Measurements from ENCODE around the gene ICA1. TPM values are rescaled to one million over a fixed set of nuclear protein-coding genes. Genes with fewer than 3 reads are reported as not detected.

ICA1 gene
- total and polyA plus RNA-seq, 4 experiments from 2014 or later: 1.2 to 7.4 (median 2.4) TPM

GRCh38 chr7:8161364-8161828, 100.6 kb downstream of the ICA1 start:
- no peaks in the 10 kb centered on the region for H3K36me3 ChIP-seq (ENCODE audit: insufficient read depth, low read length)
- H3K4me1 Mint-ChIP-seq: peaks cover 0 to 2% (median under 1%) of the 10 kb centered on the region in 4 donors
- no peak for DNase-seq
- H3K27ac ChIP-seq (ENCODE audit: low read depth, low read length): no peak overlapping the region
- no peaks in the 10 kb centered on the region for H3K27me3 ChIP-seq (ENCODE audit: insufficient read depth, low read length)
- no peaks in the 10 kb centered on the region for H3K36me3 Mint-ChIP-seq
- no peak overlapping the region for H3K27ac Mint-ChIP-seq
- H3K4me1 ChIP-seq (ENCODE audit: insufficient read depth, low read length): no peaks in the 10 kb centered on the region
- H3K4me3 ChIP-seq (ENCODE audit: low read length in 2 of 2): no peak overlapping the region
- H3K9me3 ChIP-seq (ENCODE audit: control insufficient read depth in 1 of 2, low read length in 2 of 2): no peaks in the 10 kb centered on the region
- POLR2A ChIA-PET (ENCODE audit: partially characterized antibody): no interaction called here
- CTCF ChIA-PET (ENCODE audit: partially characterized antibody): interaction anchor here (4.3 kb wide), 1 partner anchor 36 kb away, joined by 12 read pairs; no protein-coding TSS in a partner anchor
- peaks cover 0 to 1% (median 0%) of the 10 kb centered on the region in 8 donors for H3K9me3 Mint-ChIP-seq
- H3K27me3 Mint-ChIP-seq: no peaks in the 10 kb centered on the region
- intact Hi-C loops (cut with micrococcal nuclease): no loop called here
- no peak overlapping the region for H3K4me3 Mint-ChIP-seq

DNA sequence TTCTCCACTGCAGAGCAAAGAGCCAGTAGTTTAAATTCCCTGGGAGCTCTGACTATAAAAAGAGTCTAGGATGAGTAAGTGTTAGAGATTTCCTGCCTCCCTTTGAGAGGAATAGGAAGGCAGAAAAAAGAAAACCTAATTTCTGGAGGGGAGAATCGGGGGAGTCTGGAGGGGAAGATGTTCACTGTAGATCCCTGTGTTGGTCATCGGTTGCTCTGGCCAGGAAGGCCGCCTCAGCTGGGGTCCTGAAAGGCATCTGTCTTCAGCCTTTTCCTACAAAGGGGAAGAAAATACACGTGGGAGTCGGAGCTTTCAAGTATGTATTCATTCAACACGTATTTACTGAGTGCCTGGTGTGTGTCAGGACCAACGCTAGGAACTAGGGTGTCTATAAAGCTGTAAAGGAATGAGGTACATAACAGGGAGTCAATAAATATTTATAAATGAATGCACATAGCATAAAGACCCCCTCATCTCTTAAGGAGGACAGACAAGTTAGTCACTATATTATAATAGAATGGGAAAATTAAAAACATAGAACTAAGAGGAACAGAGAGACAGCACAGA, 101.1 kb downstream of the ICA1 start:
- ChIA-PET POLR2A (ENCODE audit: partially characterized antibody) (interaction anchor here (0.8 kb wide), 1 partner anchor 12 kb away, joined by 3 read pairs; no protein-coding TSS in a partner anchor), CTCF (ENCODE audit: partially characterized antibody) (interaction anchor here (4.3 kb wide), 1 partner anchor 35 kb away, joined by 12 read pairs; no protein-coding TSS in a partner anchor)
- no peak overlapping the region for H3K4me3 Mint-ChIP-seq
- Histone ChIP-seq H3K4me1 (ENCODE audit: insufficient read depth, low read length) (no peaks in the 10 kb centered on the region), H3K4me3 (ENCODE audit: low read length in 2 of 2) (no peak overlapping the region), H3K9me3 (ENCODE audit: control insufficient read depth in 1 of 2, low read length in 2 of 2) (no peaks in the 10 kb centered on the region), H3K27me3 (ENCODE audit: insufficient read depth, low read length) (no peaks in the 10 kb centered on the region), H3K36me3 (ENCODE audit: insufficient read depth, low read length) (no peaks in the 10 kb centered on the region), H3K27ac (ENCODE audit: low read depth, low read length) (no peak overlapping the region)
- intact Hi-C loops (cut with micrococcal nuclease): no loop called here
- no peak for DNase-seq
- no peaks in the 10 kb centered on the region for H3K9me3 Mint-ChIP-seq
- no peak overlapping the region for H3K27ac Mint-ChIP-seq
- no peaks in the 10 kb centered on the region for H3K27me3 Mint-ChIP-seq
- peaks cover 0 to 2% (median under 1%) of the 10 kb centered on the region in 4 donors for H3K4me1 Mint-ChIP-seq
- H3K36me3 Mint-ChIP-seq: no peaks in the 10 kb centered on the region

GRCh38 chr7:8160250-8160649, 101.7 kb downstream of the ICA1 start:
- Histone ChIP-seq H3K4me3 (ENCODE audit: low read length in 2 of 2) (no peak overlapping the region), H3K27ac (ENCODE audit: low read depth, low read length) (no peak overlapping the region), H3K4me1 (ENCODE audit: insufficient read depth, low read length) (no peaks in the 10 kb centered on the region), H3K36me3 (ENCODE audit: insufficient read depth, low read length) (no peaks in the 10 kb centered on the region), H3K9me3 (ENCODE audit: control insufficient read depth in 1 of 2, low read length in 2 of 2) (no peaks in the 10 kb centered on the region), H3K27me3 (ENCODE audit: insufficient read depth, low read length) (no peaks in the 10 kb centered on the region)
- intact Hi-C loops (cut with micrococcal nuclease): no loop called here
- no peak for DNase-seq
- H3K27me3 Mint-ChIP-seq: no peaks in the 10 kb centered on the region
- H3K4me1 Mint-ChIP-seq: peaks cover 0 to 5% (median 2%) of the 10 kb centered on the region in 4 donors
- CTCF ChIA-PET (ENCODE audit: partially characterized antibody): no interaction called here
- no peak overlapping the region for H3K27ac Mint-ChIP-seq
- H3K36me3 Mint-ChIP-seq: no peaks in the 10 kb centered on the region
- H3K4me3 Mint-ChIP-seq: no peak overlapping the region
- H3K9me3 Mint-ChIP-seq: no peaks in the 10 kb centered on the region
- POLR2A ChIA-PET (ENCODE audit: partially characterized antibody): interaction anchor here (0.8 kb wide), 1 partner anchor 11 kb away, joined by 3 read pairs; no protein-coding TSS in a partner anchor

DNA sequence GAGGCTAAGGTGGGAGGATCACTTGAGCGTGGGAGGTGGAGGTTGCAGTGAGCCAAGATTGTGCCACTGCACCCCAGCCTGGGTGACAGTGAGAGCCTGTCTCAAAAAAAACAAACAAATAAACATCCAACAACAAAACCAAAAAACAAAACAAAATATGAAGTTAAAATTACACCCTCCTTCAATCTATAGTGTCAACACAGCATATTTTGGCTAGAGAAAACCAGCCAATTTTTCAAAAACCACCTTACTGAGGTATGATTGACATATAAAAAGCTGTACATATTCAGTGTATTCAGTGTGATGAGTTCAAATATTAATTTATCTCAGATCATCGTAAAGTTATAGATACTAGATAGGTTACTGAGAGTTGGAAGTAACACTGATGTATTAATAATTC, 102.4 kb downstream of the ICA1 start:
- no peaks in the 10 kb centered on the region for H3K4me1 ChIP-seq (ENCODE audit: insufficient read depth, low read length)
- no peaks in the 10 kb centered on the region for H3K9me3 Mint-ChIP-seq
- intact Hi-C loops (cut with micrococcal nuclease): no loop called here
- no peak overlapping the region for H3K27ac Mint-ChIP-seq
- no peaks in the 10 kb centered on the region for H3K27me3 ChIP-seq (ENCODE audit: insufficient read depth, low read length)
- no peak for DNase-seq
- H3K4me3 ChIP-seq (ENCODE audit: low read length in 2 of 2): no peak overlapping the region
- no peak overlapping the region for H3K4me3 Mint-ChIP-seq
- H3K36me3 Mint-ChIP-seq: no peaks in the 10 kb centered on the region
- H3K9me3 ChIP-seq (ENCODE audit: control insufficient read depth in 1 of 2, low read length in 2 of 2): no peaks in the 10 kb centered on the region
- no peak overlapping the region for H3K27ac ChIP-seq (ENCODE audit: low read depth, low read length)
- CTCF ChIA-PET (ENCODE audit: partially characterized antibody): no interaction called here
- no peaks in the 10 kb centered on the region for H3K27me3 Mint-ChIP-seq
- peaks cover 0 to 7% (median 2%) of the 10 kb centered on the region in 4 donors for H3K4me1 Mint-ChIP-seq
- POLR2A ChIA-PET (ENCODE audit: partially characterized antibody): no interaction called here
- H3K36me3 ChIP-seq (ENCODE audit: insufficient read depth, low read length): no peaks in the 10 kb centered on the region

DNA sequence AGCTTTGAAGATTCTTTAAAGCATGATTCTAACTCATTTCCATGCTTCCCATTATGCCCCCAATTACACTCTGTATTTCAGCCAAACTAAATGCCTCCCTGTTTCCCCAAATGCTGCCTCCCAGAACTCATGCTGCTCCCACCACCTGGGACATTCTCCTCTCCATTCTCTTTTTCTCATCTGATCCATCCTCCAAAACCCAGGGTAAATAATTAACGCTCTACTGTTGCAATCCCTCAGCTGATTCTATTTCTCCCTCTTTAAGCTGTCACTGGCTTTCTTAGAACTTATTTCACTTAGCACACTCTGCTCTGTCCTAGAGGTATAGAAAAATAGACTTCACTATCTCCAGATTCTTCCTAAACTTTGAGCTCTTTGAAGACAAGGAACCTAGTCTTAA, 104.7 kb downstream of the ICA1 start:
- H3K27me3 ChIP-seq (ENCODE audit: insufficient read depth, low read length): no peaks in the 10 kb centered on the region
- CTCF ChIA-PET (ENCODE audit: partially characterized antibody): interaction anchor here (1.0 to 1.8 kb wide), 2 partner anchors 32 to 122 kb away, joined by 3 to 5 read pairs; no protein-coding TSS in a partner anchor
- POLR2A ChIA-PET (ENCODE audit: partially characterized antibody): no interaction called here
- H3K9me3 ChIP-seq (ENCODE audit: control insufficient read depth in 1 of 2, low read length in 2 of 2): no peaks in the 10 kb centered on the region
- Mint-ChIP-seq H3K27me3 (no peaks in the 10 kb centered on the region), H3K4me3 (no peak overlapping the region), H3K9me3 (peaks cover 0 to 4% (median 0%) of the 10 kb centered on the region in 8 donors), H3K4me1 (peaks cover 7 to 16% (median 10%) of the 10 kb centered on the region in 4 donors), H3K36me3 (no peaks in the 10 kb centered on the region), H3K27ac (no peak overlapping the region)
- no peaks in the 10 kb centered on the region for H3K4me1 ChIP-seq (ENCODE audit: insufficient read depth, low read length)
- intact Hi-C loops (cut with micrococcal nuclease): no loop called here
- H3K36me3 ChIP-seq (ENCODE audit: insufficient read depth, low read length): no peaks in the 10 kb centered on the region
- H3K27ac ChIP-seq (ENCODE audit: low read depth, low read length): no peak overlapping the region
- no peak for DNase-seq
- H3K4me3 ChIP-seq (ENCODE audit: low read length in 2 of 2): no peak overlapping the region

DNA sequence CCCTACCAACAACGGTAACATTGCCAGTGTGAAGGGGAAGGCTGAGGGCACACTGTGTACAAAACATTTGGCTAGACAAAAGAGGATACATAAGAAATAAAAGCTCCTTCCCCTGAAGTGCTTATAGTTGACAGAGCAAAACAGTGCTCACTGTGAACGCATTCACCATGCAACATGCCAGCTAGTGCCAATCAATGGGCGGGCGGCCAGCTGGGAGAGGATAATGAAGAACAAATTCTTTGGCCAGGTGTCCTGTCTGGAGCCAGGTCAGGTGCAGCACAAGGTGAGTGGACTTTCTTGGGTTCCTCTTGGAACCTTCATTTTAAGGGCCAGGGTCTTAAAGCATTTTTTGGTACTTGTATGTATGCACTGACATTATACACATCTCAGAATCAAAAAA, 106.1 kb downstream of the ICA1 start:
- CTCF ChIA-PET (ENCODE audit: partially characterized antibody): no interaction called here
- Histone ChIP-seq H3K9me3 (ENCODE audit: control insufficient read depth in 1 of 2, low read length in 2 of 2) (no peaks in the 10 kb centered on the region), H3K27me3 (ENCODE audit: insufficient read depth, low read length) (no peaks in the 10 kb centered on the region), H3K27ac (ENCODE audit: low read depth, low read length) (no peak overlapping the region), H3K4me3 (ENCODE audit: low read length in 2 of 2) (no peak overlapping the region), H3K36me3 (ENCODE audit: insufficient read depth, low read length) (no peaks in the 10 kb centered on the region), H3K4me1 (ENCODE audit: insufficient read depth, low read length) (peaks cover 3% of the 10 kb centered on the region)
- intact Hi-C loops (cut with micrococcal nuclease): no loop called here
- H3K36me3 Mint-ChIP-seq: no peaks in the 10 kb centered on the region
- H3K4me1 Mint-ChIP-seq: peaks cover 16 to 30% (median 23%) of the 10 kb centered on the region in 4 donors
- no peaks in the 10 kb centered on the region for H3K27me3 Mint-ChIP-seq
- H3K4me3 Mint-ChIP-seq: no peak overlapping the region
- peak overlapping the region in 1 of 7 donors; percentile 19 for H3K27ac Mint-ChIP-seq
- DNase-seq: no peak
- H3K9me3 Mint-ChIP-seq: peaks cover 0 to 4% (median 0%) of the 10 kb centered on the region in 8 donors
- POLR2A ChIA-PET (ENCODE audit: partially characterized antibody): interaction anchor here (0.7 kb wide), 1 partner anchor 13 kb away, joined by 3 read pairs; no protein-coding TSS in a partner anchor

- H3K4me3 Mint-ChIP-seq: no peak overlapping the region
- Histone ChIP-seq H3K4me1 (ENCODE audit: insufficient read depth, low read length) (peaks cover 19% of the 10 kb centered on the region), H3K36me3 (ENCODE audit: insufficient read depth, low read length) (no peaks in the 10 kb centered on the region), H3K27me3 (ENCODE audit: insufficient read depth, low read length) (no peaks in the 10 kb centered on the region), H3K27ac (ENCODE audit: low read depth, low read length) (no peak overlapping the region), H3K9me3 (ENCODE audit: control insufficient read depth in 1 of 2, low read length in 2 of 2) (no peaks in the 10 kb centered on the region), H3K4me3 (ENCODE audit: low read length in 2 of 2) (no peak overlapping the region)
- ChIA-PET CTCF (ENCODE audit: partially characterized antibody) (no interaction called here), POLR2A (ENCODE audit: partially characterized antibody) (interaction anchor here (1.0 to 1.1 kb wide), 2 partner anchors 78 to 514 kb away, joined by 3 to 4 read pairs; partner anchors contain the start of gene UMAD1)
- H3K27ac Mint-ChIP-seq: no peak overlapping the region
- H3K36me3 Mint-ChIP-seq: no peaks in the 10 kb centered on the region
- peaks cover 28 to 46% (median 37%) of the 10 kb centered on the region in 4 donors for H3K4me1 Mint-ChIP-seq
- no peaks in the 10 kb centered on the region for H3K27me3 Mint-ChIP-seq
- H3K9me3 Mint-ChIP-seq: peaks cover 0 to 4% (median 0%) of the 10 kb centered on the region in 8 donors
- intact Hi-C loops (cut with micrococcal nuclease): no loop called here
- no peak for DNase-seq
These were observed 107.7 kb downstream of the ICA1 start for GRCh38 chr7:8154272-8154671.

All from CD4-positive, alpha-beta memory T cell (primary cell).